RWPE2 (cell line): Measurements from ENCODE around the gene CCL8.

Experiments
- ATAC-seq: fragments of 200-7000 bp; cut with Tn5 transposase; 3 replicates; pipeline ENCODE4 v1.9.1; 2021; ENCODE audit warnings: low read depth
- DNase-seq: peaks from one replicate; pipeline ENCODE4 v3.0.0-alpha.2; 2020; ENCODE audit warnings: low spot score
- H3K27ac ChIP-seq: fragments of 450-650 bp; 2 replicates; pipeline ENCODE4 v1.5.1; 2017; ENCODE audit warnings: mild to moderate bottlenecking; ENCODE audit not compliant: poor library complexity, severe bottlenecking
- H3K27me3 ChIP-seq: fragments of 250-450 bp; sonication (Bioruptor Pico); 2 replicates; pipeline ENCODE4 v1.5.1; 2021; ENCODE audit warnings: mild to moderate bottlenecking, moderate library complexity; ENCODE audit not compliant: insufficient read depth, poor library complexity, severe bottlenecking
- H3K36me3 ChIP-seq: fragments of 250-450 bp; sonication (Bioruptor Pico); 2 replicates; pipeline ENCODE4 v1.5.1; 2020; ENCODE audit warnings: low read depth, mild to moderate bottlenecking, moderate library complexity
- H3K4me1 ChIP-seq: fragments of 250-450 bp; sonication (Bioruptor Pico); 2 replicates; pipeline ENCODE4 v1.5.1; 2021; ENCODE audit warnings: mild to moderate bottlenecking, moderate library complexity; ENCODE audit not compliant: insufficient read depth, poor library complexity, severe bottlenecking
- H3K4me3 ChIP-seq: fragments of 250-450 bp; sonication (Bioruptor Pico); 2 replicates; pipeline ENCODE4 v1.5.1; 2021; ENCODE audit warnings: mild to moderate bottlenecking, moderate library complexity; ENCODE audit not compliant: severe bottlenecking
- H3K9me3 ChIP-seq: fragments of 250-450 bp; sonication (Bioruptor Pico); 2 replicates; pipeline ENCODE4 v1.5.1; 2021; ENCODE audit warnings: mild to moderate bottlenecking, moderate library complexity; ENCODE audit not compliant: severe bottlenecking
- TF ChIP-seq, protein P1 (sequence below): fragments of 450-650 bp; IDR thresholded peaks from one replicate; pipeline ENCODE4 v1.5.1; 2017; ENCODE audit warnings: mild to moderate bottlenecking, moderate library complexity; ENCODE audit not compliant: poor library complexity, severe bottlenecking

CCL8 gene

DNA sequence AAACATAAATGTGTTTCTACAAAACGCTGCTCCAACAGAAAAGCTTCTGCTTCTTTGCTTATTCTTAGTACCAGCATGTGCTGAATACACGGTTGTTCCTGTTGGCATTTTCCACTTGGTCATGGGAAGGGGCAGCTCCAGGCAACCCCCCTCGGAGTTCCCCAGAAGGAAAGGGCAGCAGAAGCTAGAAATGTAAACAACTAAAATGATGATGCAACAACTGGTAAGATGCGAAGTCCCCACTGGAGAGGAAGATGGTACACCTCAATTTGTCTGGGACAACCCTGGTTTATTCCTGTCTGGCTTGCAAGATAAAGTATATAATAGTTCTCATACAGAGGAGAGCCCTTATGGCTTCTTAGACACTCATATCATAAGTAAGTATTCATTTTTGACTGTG is 27.8 kb downstream of the CCL8 start:
- ATAC-seq (no peak), DNase-seq (no peak)
- TF ChIP-seq, protein P1, sequence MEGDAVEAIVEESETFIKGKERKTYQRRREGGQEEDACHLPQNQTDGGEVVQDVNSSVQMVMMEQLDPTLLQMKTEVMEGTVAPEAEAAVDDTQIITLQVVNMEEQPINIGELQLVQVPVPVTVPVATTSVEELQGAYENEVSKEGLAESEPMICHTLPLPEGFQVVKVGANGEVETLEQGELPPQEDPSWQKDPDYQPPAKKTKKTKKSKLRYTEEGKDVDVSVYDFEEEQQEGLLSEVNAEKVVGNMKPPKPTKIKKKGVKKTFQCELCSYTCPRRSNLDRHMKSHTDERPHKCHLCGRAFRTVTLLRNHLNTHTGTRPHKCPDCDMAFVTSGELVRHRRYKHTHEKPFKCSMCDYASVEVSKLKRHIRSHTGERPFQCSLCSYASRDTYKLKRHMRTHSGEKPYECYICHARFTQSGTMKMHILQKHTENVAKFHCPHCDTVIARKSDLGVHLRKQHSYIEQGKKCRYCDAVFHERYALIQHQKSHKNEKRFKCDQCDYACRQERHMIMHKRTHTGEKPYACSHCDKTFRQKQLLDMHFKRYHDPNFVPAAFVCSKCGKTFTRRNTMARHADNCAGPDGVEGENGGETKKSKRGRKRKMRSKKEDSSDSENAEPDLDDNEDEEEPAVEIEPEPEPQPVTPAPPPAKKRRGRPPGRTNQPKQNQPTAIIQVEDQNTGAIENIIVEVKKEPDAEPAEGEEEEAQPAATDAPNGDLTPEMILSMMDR, result no peak
- Histone ChIP-seq H3K4me1 (no peaks in the 10 kb centered on the region), H3K27ac (no peak overlapping the region), H3K27me3 (peaks cover 9% of the 10 kb centered on the region), H3K4me3 (no peak overlapping the region), H3K36me3 (no peaks in the 10 kb centered on the region), H3K9me3 (no peaks in the 10 kb centered on the region)

DNA sequence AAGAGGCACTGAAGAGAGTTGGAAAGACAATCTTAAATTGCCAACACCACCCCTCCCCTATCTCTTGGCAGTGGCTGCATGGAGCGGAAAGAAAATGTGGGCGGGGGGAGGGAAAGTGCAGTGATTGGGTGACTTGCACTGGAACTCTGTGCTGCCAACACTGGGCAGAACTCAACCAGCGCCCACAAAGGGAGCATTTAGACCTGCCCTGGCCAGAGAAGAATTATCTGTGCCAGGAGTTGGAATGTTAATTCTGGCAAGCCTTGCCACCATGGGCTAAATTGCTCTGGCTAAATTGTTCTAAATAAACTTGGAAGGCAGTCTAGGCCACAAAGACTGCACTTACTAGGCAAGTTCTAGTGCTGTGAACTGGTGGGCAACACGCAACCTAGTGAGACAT is 30.5 kb downstream of the CCL8 start:
- Histone ChIP-seq H3K4me3 (no peak overlapping the region), H3K27me3 (no peaks in the 10 kb centered on the region), H3K4me1 (no peaks in the 10 kb centered on the region), H3K36me3 (no peaks in the 10 kb centered on the region), H3K27ac (no peak overlapping the region), H3K9me3 (no peaks in the 10 kb centered on the region)
- ATAC-seq, result no peak
- no peak for DNase-seq
- TF ChIP-seq, protein P1, result no peak

DNA sequence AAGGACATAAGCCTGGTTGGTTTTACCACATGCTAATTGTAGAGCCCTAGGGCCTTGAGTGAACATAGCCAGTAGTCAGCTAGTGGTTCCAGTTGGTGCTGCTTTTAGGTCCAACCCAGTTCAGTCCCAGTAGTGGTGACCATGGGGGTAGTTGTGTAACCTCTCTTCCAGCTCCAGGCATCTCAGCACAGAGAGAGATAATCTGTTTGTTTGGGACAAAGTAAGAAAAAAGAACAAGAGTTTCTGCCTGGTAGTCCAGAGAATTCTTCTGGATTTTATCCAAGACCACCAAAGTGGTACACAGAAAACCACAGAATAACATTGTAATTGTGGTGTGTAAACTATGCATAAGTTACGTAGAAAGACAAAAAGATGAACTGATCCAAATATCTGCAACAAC is 31.9 kb downstream of the CCL8 start:
- TF ChIP-seq, protein P1, result no peak
- no peak for ATAC-seq
- Histone ChIP-seq H3K4me1 (no peaks in the 10 kb centered on the region), H3K9me3 (no peaks in the 10 kb centered on the region), H3K36me3 (no peaks in the 10 kb centered on the region), H3K27ac (no peak overlapping the region), H3K27me3 (no peaks in the 10 kb centered on the region), H3K4me3 (no peak overlapping the region)
- DNase-seq, result no peak

DNA sequence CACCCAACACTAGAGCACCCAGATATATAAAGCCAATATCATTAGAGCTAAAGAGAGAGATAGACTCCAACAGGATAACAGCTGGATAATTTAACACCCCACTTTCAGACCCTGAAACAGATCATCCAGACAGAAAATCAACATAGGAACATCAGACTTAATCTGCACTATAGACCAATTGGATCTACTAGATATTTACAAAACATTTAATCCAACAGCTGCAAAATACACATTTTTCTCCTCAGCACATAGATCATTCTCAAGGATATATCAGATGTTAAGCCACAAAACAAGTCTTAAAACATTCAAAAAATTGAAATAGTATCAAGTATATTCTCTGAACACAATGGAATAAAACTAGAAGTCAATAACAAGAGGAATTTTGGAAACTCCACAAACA is 33.0 kb downstream of the CCL8 start:
- H3K4me3 ChIP-seq, result no peak overlapping the region
- DNase-seq (no peak), ATAC-seq (no peak)
- H3K27me3 ChIP-seq, result no peaks in the 10 kb centered on the region
- TF ChIP-seq, protein P1, result no peak
- no peak overlapping the region for H3K27ac ChIP-seq
- no peaks in the 10 kb centered on the region for H3K4me1 ChIP-seq
- no peaks in the 10 kb centered on the region for H3K9me3 ChIP-seq
- H3K36me3 ChIP-seq, result no peaks in the 10 kb centered on the region

DNA sequence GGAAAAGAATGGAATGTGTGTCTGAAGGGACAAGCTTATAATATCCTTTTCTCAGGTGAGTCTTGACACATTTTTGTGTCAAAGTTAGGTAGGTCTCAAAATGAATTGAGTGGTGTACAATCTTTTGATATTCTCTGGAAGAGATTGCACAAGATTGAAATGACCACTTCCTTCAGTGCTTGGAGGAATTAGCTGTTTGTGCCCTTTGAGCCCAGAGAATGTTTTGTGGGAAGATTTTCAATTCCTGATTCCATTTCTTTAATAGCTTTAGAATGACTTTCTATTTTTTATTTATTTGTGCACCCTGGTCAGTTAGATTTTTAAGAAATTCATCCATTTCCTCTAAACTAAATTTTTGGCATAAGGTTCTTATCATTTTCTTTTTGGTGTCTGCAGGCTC is 35.4 kb downstream of the CCL8 start:
- Histone ChIP-seq H3K27ac (no peak overlapping the region), H3K9me3 (no peaks in the 10 kb centered on the region), H3K4me3 (no peak overlapping the region), H3K27me3 (no peaks in the 10 kb centered on the region), H3K4me1 (no peaks in the 10 kb centered on the region), H3K36me3 (no peaks in the 10 kb centered on the region)
- ATAC-seq (no peak), DNase-seq (no peak)
- TF ChIP-seq, protein P1, result no peak
